NOMO-1 (cell line): ENCODE data around the gene LRRTM2.
"Not testable (repeated sequence)": the region's sequence is repeated elsewhere in the genome, so short reads cannot be mapped to it uniquely, and the experiment has no call there.

Source experiments
- DNase-seq, 2 experiments: peaks; one replicate each; lab custom pipeline; 2025; ENCODE audit not compliant: unreplicated experiment in 2 of 2; lab: John Stamatoyannopoulos, UW

LRRTM2 gene

GRCh38 chr5:138841531-138841930 is 33.6 kb downstream of the LRRTM2 start:
- DNase-seq, result no peak

- no peak for DNase-seq
These were observed 35.0 kb downstream of the LRRTM2 start for GRCh38 chr5:138840103-138840502.

- DNase-seq, result no peak
These were observed 38.0 kb downstream of the LRRTM2 start for GRCh38 chr5:138837160-138837559.

GRCh38 chr5:138834853-138835252 is 40.3 kb downstream of the LRRTM2 start:
- not testable (repeated sequence) for DNase-seq

GRCh38 chr5:138833726-138834480 is 41.2 kb downstream of the LRRTM2 start:
- DNase-seq, result no peak

GRCh38 chr5:138833080-138833479 is 42.1 kb downstream of the LRRTM2 start:
- DNase-seq, result no peak

GRCh38 chr5:138832218-138832617 is 42.9 kb downstream of the LRRTM2 start:
- DNase-seq, result no peak

GRCh38 chr5:138831703-138832102 is 43.4 kb downstream of the LRRTM2 start:
- no peak for DNase-seq

GRCh38 chr5:138829341-138829740 is 45.8 kb downstream of the LRRTM2 start:
- no peak for DNase-seq

- no peak for DNase-seq
These were observed 46.6 kb downstream of the LRRTM2 start for GRCh38 chr5:138828556-138828955.

GRCh38 chr5:138824924-138825863 is 49.9 kb downstream of the LRRTM2 start:
- DNase-seq, result no peak

- no peak for DNase-seq
These were observed 50.6 kb downstream of the LRRTM2 start for GRCh38 chr5:138824516-138824915.

GRCh38 chr5:138820695-138821094 is 54.4 kb downstream of the LRRTM2 start:
- no peak for DNase-seq

- DNase-seq, result no peak
These were observed 56.1 kb downstream of the LRRTM2 start for GRCh38 chr5:138819081-138819480.
